Mucosa of rectum (tissue), 2 donors: Measurements from ENCODE around the gene HTR6.

Experiments
- H3K27ac ChIP-seq, 2 donors: one replicate each; pipeline ENCODE4 v1.7.0; 2013; ENCODE audit warnings: inconsistent platforms in 2 of 2, low read depth in 2 of 2, low read length in 2 of 2
- H3K27me3 ChIP-seq, 2 donors: one replicate each; pipeline ENCODE4 v1.7.0; 2013; ENCODE audit warnings: low read length in 2 of 2; ENCODE audit not compliant: control insufficient read depth in 2 of 2, insufficient read depth in 2 of 2
- H3K36me3 ChIP-seq, 2 donors: one replicate each; pipeline ENCODE4 v1.7.0; 2013; ENCODE audit warnings: low read length in 2 of 2; ENCODE audit not compliant: control insufficient read depth in 2 of 2, insufficient read depth in 2 of 2
- H3K4me1 ChIP-seq, 2 donors: one replicate each; pipeline ENCODE4 v1.7.0; 2013; ENCODE audit warnings: low read length in 2 of 2, mild to moderate bottlenecking in 1 of 2; ENCODE audit not compliant: control insufficient read depth in 2 of 2, insufficient read depth in 2 of 2
- H3K4me3 ChIP-seq, 2 donors: one replicate each; pipeline ENCODE4 v1.7.0; 2013; ENCODE audit warnings: low read length in 2 of 2
- H3K9ac ChIP-seq, 2 donors: one replicate each; pipeline ENCODE4 v1.7.0; 2013; ENCODE audit warnings: low read length in 2 of 2, low read depth in 1 of 2, mild to moderate bottlenecking in 1 of 2
- H3K9me3 ChIP-seq, 2 donors: one replicate each; pipeline ENCODE4 v1.7.0; 2013; ENCODE audit warnings: low read length in 2 of 2; ENCODE audit not compliant: control insufficient read depth in 2 of 2
- donor health status: healthy.
- donor health status: Normal muscosa, but diverticular disease.

The HTR6 gene

GRCh38 chr1:19645411-19646251 lies 19.0 kb upstream of the HTR6 start:
- no peaks in the 10 kb centered on the region for H3K27me3 ChIP-seq
- H3K9ac ChIP-seq = peak overlapping the region; percentile 99 to 100
- no peaks in the 10 kb centered on the region for H3K9me3 ChIP-seq
- peaks cover 56 to 64% of the 10 kb centered on the region in 2 donors for H3K4me1 ChIP-seq
- peak overlapping the region; percentile 87 to 98 for H3K4me3 ChIP-seq
- peak overlapping the region; percentile 97 to 98 for H3K27ac ChIP-seq
- no peaks in the 10 kb centered on the region for H3K36me3 ChIP-seq

DNA sequence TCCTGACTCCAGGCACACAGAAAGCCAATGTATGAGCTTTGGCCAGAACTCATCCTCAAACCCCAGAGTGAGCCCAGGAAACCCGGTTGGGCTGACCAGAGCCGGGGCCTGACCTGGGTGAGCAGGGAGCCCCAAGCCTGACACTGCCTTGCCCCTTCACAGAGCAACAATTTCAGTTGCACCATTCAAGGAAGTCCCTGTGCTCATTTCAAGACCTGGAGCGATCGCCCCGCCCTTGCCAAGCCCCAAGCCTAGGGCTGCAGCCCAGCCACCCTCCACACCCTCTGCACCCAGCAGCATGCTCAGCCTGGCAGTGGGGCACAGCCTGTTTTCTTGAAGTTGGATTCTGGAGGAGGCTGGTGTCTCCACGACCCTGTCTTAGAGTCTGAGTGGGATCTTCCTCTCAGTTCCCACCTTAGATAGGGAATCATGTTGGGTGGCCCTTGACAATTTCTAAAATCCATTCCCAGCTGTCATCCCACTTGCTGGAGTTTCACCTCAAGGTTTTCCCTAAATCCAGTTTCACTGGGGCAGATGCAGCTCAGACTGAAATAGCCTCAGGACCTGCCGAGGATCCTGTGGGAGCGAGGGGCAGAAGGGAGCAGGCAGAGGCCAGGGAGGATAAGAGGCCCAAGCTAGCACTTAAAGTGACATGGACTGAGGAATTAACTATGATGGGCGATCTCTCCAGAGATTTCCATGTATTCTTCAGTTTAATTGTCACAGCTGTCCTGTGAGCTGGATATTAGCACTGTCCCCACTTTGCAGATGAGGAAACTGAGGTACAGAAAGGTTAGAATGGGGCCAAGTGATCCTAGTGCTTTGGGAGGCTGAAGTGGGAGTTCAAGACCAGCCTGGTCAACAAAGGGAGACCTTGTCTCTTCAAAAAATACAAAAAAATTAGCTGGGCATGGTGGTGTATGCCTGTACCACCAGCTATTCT lies 18.0 kb upstream of the HTR6 start:
- H3K27me3 ChIP-seq = no peaks in the 10 kb centered on the region
- H3K4me1 ChIP-seq = peaks cover 53 to 61% of the 10 kb centered on the region in 2 donors
- peak overlapping the region; percentile 97 to 98 for H3K27ac ChIP-seq
- no peaks in the 10 kb centered on the region for H3K9me3 ChIP-seq
- peak overlapping the region; percentile 87 to 98 for H3K4me3 ChIP-seq
- peak overlapping the region; percentile 99 to 100 for H3K9ac ChIP-seq
- H3K36me3 ChIP-seq = peaks cover 0 to 2% of the 10 kb centered on the region in 2 donors

DNA sequence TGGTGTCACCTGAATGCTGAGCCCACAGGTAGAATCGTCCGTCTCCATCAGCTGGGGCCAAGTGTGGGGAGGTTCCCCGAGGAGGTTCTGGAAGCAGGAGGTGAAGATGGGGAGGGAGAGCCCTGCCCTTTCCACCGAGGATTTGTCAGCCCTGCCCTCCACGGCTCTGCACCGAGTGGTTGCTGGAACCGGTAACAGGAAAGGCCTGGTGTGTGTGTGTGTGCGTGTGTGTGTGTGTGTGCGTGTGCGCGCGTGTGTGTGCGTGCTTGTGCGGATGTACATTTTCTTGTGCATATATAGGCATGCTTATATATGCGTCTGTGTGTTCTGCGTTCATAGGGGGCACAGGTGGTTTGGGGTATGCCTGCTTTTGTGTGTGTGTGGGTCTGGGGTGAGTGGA lies 17.0 kb upstream of the HTR6 start:
- Histone ChIP-seq H3K27ac (peak overlapping the region; percentile 97 to 98), H3K27me3 (no peaks in the 10 kb centered on the region), H3K4me3 (peak overlapping the region; percentile 87 to 98), H3K9ac (peak overlapping the region; percentile 65 to 100), H3K36me3 (peaks cover 0 to 2% of the 10 kb centered on the region in 2 donors), H3K9me3 (no peaks in the 10 kb centered on the region), H3K4me1 (peaks cover 53 to 62% of the 10 kb centered on the region in 2 donors)

DNA sequence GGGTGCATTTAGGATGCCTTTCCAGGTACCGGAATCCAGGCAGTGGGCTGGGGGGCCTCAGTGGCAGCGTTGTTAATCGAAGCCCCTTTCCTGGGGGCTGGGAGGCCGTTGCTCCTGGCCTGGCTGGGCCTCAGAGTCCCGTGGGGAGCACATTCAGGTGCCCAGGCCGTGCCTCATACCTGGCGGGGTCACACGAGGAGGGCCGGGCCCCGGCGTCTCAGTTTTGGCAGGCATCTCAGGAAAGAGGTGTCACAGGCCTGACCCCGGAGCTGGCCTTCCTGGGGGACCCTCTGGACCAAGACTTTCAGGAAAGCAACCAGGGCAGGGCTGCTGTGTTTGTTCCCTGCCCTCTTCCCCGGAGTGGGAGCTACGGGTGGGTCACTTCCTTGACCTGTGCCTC lies 16.4 kb upstream of the HTR6 start:
- Histone ChIP-seq H3K27me3 (no peaks in the 10 kb centered on the region), H3K9me3 (no peaks in the 10 kb centered on the region), H3K9ac (peak overlapping the region; percentile 63 to 100), H3K27ac (peak overlapping the region; percentile 97 to 98), H3K36me3 (peaks cover under 1 to 2% of the 10 kb centered on the region in 2 donors), H3K4me3 (peak overlapping the region; percentile 53 to 87), H3K4me1 (peaks cover 48 to 56% of the 10 kb centered on the region in 2 donors)

GRCh38 chr1:19648689-19649088 lies 16.0 kb upstream of the HTR6 start:
- Histone ChIP-seq H3K4me1 (peaks cover 47 to 55% of the 10 kb centered on the region in 2 donors), H3K9ac (peak overlapping the region; percentile 52 to 100), H3K27me3 (no peaks in the 10 kb centered on the region), H3K27ac (peak overlapping the region; percentile 97 to 98), H3K4me3 (peak overlapping the region; percentile 20 to 53), H3K36me3 (peaks cover 2 to 4% of the 10 kb centered on the region in 2 donors), H3K9me3 (no peaks in the 10 kb centered on the region)

GRCh38 chr1:19650416-19651140 lies 14.1 kb upstream of the HTR6 start:
- Histone ChIP-seq H3K36me3 (peaks cover 11 to 17% of the 10 kb centered on the region in 2 donors), H3K9ac (peak overlapping the region; percentile 47 to 60), H3K9me3 (no peaks in the 10 kb centered on the region), H3K4me1 (peaks cover 51 to 62% of the 10 kb centered on the region in 2 donors), H3K4me3 (no peak overlapping the region), H3K27ac (peak overlapping the region; percentile 42 to 70), H3K27me3 (no peaks in the 10 kb centered on the region)

DNA sequence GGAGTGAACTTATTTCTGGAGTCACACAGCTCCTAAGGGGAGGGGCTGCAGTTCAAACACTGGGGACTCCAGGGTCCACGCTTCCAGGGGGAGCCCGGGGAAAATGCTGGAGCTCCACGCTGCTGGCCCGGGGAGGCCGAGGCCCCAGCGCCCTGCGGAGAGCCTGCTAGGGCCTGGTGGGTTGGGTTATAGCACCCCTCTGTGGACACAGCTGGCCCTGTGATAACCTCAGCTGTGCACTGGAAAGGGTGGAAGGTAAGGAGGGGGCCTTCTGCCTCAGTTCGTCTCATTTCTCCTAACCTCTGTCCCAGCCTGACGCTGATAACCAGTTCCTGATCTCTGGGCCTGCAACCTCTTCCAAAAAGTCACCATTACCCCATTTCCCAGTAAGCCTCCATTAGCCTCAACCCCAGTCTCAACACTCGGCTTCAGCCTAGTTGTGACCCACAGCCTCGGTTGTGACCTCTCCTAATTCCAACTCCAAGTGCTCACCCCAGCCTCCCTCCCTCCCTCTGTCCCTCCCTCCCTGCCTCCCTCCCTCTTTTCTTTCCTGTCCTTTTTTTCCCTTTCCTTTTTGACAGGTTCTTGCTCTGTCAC lies 13.4 kb upstream of the HTR6 start:
- Histone ChIP-seq H3K9ac (no peak overlapping the region), H3K4me3 (no peak overlapping the region), H3K27ac (peak overlapping the region; percentile 42 to 70), H3K27me3 (no peaks in the 10 kb centered on the region), H3K4me1 (peaks cover 45 to 56% of the 10 kb centered on the region in 2 donors), H3K36me3 (peaks cover 16 to 23% of the 10 kb centered on the region in 2 donors), H3K9me3 (no peaks in the 10 kb centered on the region)

- no peaks in the 10 kb centered on the region for H3K9me3 ChIP-seq
- H3K27ac ChIP-seq = no peak overlapping the region
- no peak overlapping the region for H3K9ac ChIP-seq
- H3K4me1 ChIP-seq = peaks cover 20 to 30% of the 10 kb centered on the region in 2 donors
- H3K36me3 ChIP-seq = peaks cover 23 to 29% of the 10 kb centered on the region in 2 donors
- no peaks in the 10 kb centered on the region for H3K27me3 ChIP-seq
- no peak overlapping the region for H3K4me3 ChIP-seq
These were observed 10.3 kb upstream of the HTR6 start for GRCh38 chr1:19654386-19654785.
